AG04449 (cell line): ENCODE data around the gene PTPRG.

ENCODE experiments used
- CTCF ChIA-PET: fragments of 350-600 bp; formaldehyde crosslinking; extraction: SDS; loops from one replicate; lab custom pipeline; 2021; ENCODE audit warnings: antibody characterized with exemption; lab: Yijun Ruan, JAX
- POLR2A ChIA-PET: fragments of 400-600, 350-600 bp; formaldehyde crosslinking; extraction: SDS; loops from one replicate; lab custom pipeline; 2020; ENCODE audit warnings: antibody characterized with exemption, inconsistent platforms; lab: Yijun Ruan, JAX
- DNase-seq: peaks from one replicate; pipeline ENCODE4 v3.0.0-alpha.2; 2010; ENCODE audit warnings: low read depth, low spot score
- H3K4me3 ChIP-seq: 2 replicates; pipeline ENCODE4 v1.5.1; 2011; ENCODE audit warnings: low read depth, mild to moderate bottlenecking, control low read depth, low read length
- CTCF ChIP-seq: IDR thresholded peaks from one replicate; pipeline ENCODE4 v1.5.1; 2011; ENCODE audit warnings: mild to moderate bottlenecking, moderate library complexity, low read length, control low read depth, inconsistent platforms; ENCODE audit not compliant: insufficient read depth; ENCODE audit errors: missing control alignments

PTPRG gene

GRCh38 chr3:61957259-61957658 lies 395.9 kb downstream of the PTPRG start:
- TF ChIP-seq CTCF: no peak
- CTCF ChIA-PET: interaction anchor here (1.1 kb wide), 1 partner anchor 100 kb away, joined by 3 read pairs; no protein-coding TSS in a partner anchor
- POLR2A ChIA-PET: no interaction called here
- no peak overlapping the region for H3K4me3 ChIP-seq
- DNase-seq: no peak

- ChIA-PET CTCF (interaction anchor here (1.4 kb wide), 1 partner anchor 25 kb away, joined by 6 read pairs; no protein-coding TSS in a partner anchor), POLR2A (no interaction called here)
- no peak for DNase-seq
- TF ChIP-seq CTCF: no peak
- no peak overlapping the region for H3K4me3 ChIP-seq
These were observed 399.6 kb downstream of the PTPRG start for GRCh38 chr3:61960976-61961375.

GRCh38 chr3:61961900-61962299 lies 400.5 kb downstream of the PTPRG start:
- ChIA-PET POLR2A (no interaction called here), CTCF (no interaction called here)
- DNase-seq: no peak
- H3K4me3 ChIP-seq: no peak overlapping the region
- TF ChIP-seq CTCF: no peak

GRCh38 chr3:61964566-61964965 lies 403.2 kb downstream of the PTPRG start:
- CTCF ChIA-PET: no interaction called here

GRCh38 chr3:61965770-61966131 lies 404.4 kb downstream of the PTPRG start:
- no peak overlapping the region for H3K4me3 ChIP-seq
- ChIA-PET CTCF (no interaction called here), POLR2A (no interaction called here)
- no peak for TF ChIP-seq CTCF
- no peak for DNase-seq

More at GRCh38 chr3:61964566-61964965, 403.2 kb downstream of the PTPRG start:
- POLR2A ChIA-PET: no interaction called here
- TF ChIP-seq CTCF: no peak
- no peak for DNase-seq
- no peak overlapping the region for H3K4me3 ChIP-seq

GRCh38 chr3:61966200-61966599 lies 404.8 kb downstream of the PTPRG start:
- DNase-seq: no peak
- TF ChIP-seq CTCF: no peak
- ChIA-PET CTCF (no interaction called here), POLR2A (no interaction called here)
- H3K4me3 ChIP-seq: no peak overlapping the region
